HUES48 (cell line): ENCODE data around the gene DHX57.
A peak's percentile ranks its signal among the peaks of the same experiment; 100 is the strongest.

Experiments
- H3K27ac ChIP-seq: one replicate; pipeline ENCODE4 v1.7.0; 2013; ENCODE audit warnings: low read depth, low read length, inconsistent platforms
- H3K27me3 ChIP-seq: 2 replicates; pipeline ENCODE4 v1.6.1; 2013; ENCODE audit warnings: mild to moderate bottlenecking, low read length; ENCODE audit not compliant: control insufficient read depth, insufficient read depth
- H3K36me3 ChIP-seq: 2 replicates; pipeline ENCODE4 v1.6.1; 2013; ENCODE audit warnings: low read length; ENCODE audit not compliant: control insufficient read depth, insufficient read depth
- H3K4me1 ChIP-seq: 2 replicates; pipeline ENCODE4 v1.6.1; 2013; ENCODE audit warnings: mild to moderate bottlenecking, low read length; ENCODE audit not compliant: control insufficient read depth, insufficient read depth
- H3K4me3 ChIP-seq: 2 replicates; pipeline ENCODE4 v1.5.1; 2013; ENCODE audit warnings: mild to moderate bottlenecking, low read depth, low read length
- H3K9ac ChIP-seq: 2 replicates; pipeline ENCODE4 v1.6.1; 2013; ENCODE audit warnings: mild to moderate bottlenecking, low read depth, low read length, moderate library complexity
- H3K9me3 ChIP-seq: 2 replicates; pipeline ENCODE4 v1.6.1; 2013; ENCODE audit warnings: low read length; ENCODE audit not compliant: control insufficient read depth, insufficient read depth

The DHX57 gene, protein sequence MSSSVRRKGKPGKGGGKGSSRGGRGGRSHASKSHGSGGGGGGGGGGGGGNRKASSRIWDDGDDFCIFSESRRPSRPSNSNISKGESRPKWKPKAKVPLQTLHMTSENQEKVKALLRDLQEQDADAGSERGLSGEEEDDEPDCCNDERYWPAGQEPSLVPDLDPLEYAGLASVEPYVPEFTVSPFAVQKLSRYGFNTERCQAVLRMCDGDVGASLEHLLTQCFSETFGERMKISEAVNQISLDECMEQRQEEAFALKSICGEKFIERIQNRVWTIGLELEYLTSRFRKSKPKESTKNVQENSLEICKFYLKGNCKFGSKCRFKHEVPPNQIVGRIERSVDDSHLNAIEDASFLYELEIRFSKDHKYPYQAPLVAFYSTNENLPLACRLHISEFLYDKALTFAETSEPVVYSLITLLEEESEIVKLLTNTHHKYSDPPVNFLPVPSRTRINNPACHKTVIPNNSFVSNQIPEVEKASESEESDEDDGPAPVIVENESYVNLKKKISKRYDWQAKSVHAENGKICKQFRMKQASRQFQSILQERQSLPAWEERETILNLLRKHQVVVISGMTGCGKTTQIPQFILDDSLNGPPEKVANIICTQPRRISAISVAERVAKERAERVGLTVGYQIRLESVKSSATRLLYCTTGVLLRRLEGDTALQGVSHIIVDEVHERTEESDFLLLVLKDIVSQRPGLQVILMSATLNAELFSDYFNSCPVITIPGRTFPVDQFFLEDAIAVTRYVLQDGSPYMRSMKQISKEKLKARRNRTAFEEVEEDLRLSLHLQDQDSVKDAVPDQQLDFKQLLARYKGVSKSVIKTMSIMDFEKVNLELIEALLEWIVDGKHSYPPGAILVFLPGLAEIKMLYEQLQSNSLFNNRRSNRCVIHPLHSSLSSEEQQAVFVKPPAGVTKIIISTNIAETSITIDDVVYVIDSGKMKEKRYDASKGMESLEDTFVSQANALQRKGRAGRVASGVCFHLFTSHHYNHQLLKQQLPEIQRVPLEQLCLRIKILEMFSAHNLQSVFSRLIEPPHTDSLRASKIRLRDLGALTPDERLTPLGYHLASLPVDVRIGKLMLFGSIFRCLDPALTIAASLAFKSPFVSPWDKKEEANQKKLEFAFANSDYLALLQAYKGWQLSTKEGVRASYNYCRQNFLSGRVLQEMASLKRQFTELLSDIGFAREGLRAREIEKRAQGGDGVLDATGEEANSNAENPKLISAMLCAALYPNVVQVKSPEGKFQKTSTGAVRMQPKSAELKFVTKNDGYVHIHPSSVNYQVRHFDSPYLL (N-terminal part only)

DNA sequence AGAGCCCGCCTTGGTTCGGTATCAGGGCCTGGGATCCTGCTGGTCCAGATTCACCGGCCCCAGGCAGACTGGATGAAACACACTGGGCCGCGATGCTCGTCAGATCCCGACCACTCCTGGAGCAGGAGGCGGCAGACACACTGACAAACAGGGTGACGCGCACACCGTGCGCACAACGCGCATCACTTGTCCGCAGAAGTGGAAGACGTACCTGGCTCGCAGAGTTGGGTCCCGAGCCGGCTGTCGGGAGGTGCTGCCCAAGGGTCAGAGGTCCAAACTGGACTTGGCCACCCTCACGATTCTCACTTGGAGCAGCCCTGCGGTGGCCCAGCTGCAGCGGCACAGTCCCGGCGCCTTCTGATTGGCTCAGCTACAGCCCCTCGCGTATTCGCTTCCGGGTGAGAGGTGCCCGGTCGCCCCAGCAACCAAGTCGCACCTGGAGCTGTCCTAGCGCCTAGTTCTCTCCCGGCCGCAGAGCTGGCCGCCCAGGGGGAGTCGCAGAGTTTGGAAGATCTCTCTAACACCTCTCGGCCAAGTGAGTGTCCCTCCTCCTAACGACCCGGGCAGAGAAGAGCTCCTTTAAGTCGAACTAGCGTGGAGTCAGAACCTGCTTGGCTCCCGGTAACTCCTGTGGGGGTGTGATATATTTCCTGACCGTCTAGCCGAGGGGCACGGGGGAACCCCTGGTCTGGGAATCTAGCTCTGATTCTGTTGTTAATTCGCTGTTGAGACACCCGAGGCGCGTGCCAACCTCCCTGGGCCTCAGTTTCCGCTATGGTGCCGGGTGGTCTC is at the start of gene DHX57, which contains the start of gene MORN2:
DHX57 (minus strand) TSS at position 359 of the 792 bp plus-strand sequence. CDS start 7,529 bp downstream, outside the sequence.
MORN2 (plus strand) TSS at position 401 of the 792 bp plus-strand sequence.
- Histone ChIP-seq H3K4me1 (0 out of 2 replicates have a peak, but pooled peaks cover 5% of the 10 kb centered on the region), H3K9me3 (no peaks in the 10 kb centered on the region), H3K27me3 (no peaks in the 10 kb centered on the region), H3K27ac (peak within 1 kb of the TSS; percentile 39), H3K36me3 (no peaks in the 10 kb centered on the region), H3K9ac (peak within 1 kb of the TSS; percentile 80), H3K4me3 (peak within 1 kb of the TSS; percentile 99)

DNA sequence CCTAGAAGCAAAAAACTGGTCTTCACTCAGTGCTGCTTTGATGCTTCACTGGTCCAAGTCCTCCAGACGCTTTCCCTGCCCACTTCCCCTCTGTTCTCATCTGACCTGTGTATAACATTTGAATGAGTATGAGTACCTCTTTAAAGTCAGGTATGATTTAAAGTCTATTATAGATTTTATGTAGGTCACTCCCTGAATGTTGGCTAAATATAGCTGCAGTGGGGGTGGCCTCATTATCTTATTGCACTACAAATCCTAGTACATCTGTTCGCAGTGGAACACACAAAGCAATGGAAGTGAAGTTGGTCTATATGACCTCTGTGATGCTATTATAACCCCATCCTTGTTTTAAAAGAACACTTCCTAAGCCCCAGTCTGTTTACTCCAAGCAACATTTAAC is 47.2 kb upstream of the DHX57 start:
- Histone ChIP-seq H3K9ac (no peak overlapping the region), H3K36me3 (no peaks in the 10 kb centered on the region), H3K27me3 (no peaks in the 10 kb centered on the region), H3K4me1 (no peaks in the 10 kb centered on the region), H3K4me3 (no peak overlapping the region), H3K9me3 (no peaks in the 10 kb centered on the region), H3K27ac (no peak overlapping the region)

DNA sequence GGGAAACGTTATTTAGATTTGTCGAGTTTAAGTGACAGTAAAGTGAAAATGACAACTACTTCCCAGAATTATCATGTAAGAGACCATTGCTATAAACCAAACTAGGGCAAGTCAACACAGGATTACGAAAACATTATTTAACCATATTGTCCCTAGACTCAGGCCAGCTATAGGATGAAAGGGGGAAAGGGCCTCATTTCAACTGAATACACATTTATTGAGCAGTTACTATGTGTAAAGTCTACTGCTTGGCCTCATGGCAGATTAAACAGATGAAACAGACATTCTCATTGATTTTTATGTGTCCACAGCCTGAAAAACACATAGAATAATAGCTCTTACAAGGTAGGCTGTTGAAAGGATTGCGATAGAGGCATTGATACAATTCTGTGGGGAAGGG is 46.7 kb upstream of the DHX57 start:
- Histone ChIP-seq H3K27ac (no peak overlapping the region), H3K9ac (no peak overlapping the region), H3K4me1 (no peaks in the 10 kb centered on the region), H3K4me3 (no peak overlapping the region), H3K36me3 (no peaks in the 10 kb centered on the region), H3K27me3 (no peaks in the 10 kb centered on the region), H3K9me3 (no peaks in the 10 kb centered on the region)

DNA sequence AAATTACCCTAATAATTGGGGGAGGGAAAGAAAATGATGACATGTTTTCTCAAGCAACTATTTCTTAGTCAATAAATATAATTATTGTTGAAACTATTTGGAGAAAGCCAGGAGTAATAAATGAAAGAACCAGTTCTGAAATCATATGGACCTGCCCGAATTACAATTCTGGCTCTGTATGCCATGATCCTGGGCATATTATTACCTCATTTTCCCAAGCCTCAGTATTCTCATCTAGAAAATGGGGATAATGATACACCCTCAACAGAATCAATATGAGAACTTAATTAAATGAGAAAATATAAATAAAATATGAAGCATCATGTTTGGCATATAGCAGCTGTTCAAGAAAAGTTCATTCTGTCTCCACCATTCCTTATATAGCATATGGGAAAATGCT is 36.9 kb upstream of the DHX57 start:
- H3K9ac ChIP-seq: no peak overlapping the region
- H3K27ac ChIP-seq: no peak overlapping the region
- no peaks in the 10 kb centered on the region for H3K36me3 ChIP-seq
- H3K9me3 ChIP-seq: no peaks in the 10 kb centered on the region
- H3K4me3 ChIP-seq: no peak overlapping the region
- no peaks in the 10 kb centered on the region for H3K27me3 ChIP-seq
- no peaks in the 10 kb centered on the region for H3K4me1 ChIP-seq

DNA sequence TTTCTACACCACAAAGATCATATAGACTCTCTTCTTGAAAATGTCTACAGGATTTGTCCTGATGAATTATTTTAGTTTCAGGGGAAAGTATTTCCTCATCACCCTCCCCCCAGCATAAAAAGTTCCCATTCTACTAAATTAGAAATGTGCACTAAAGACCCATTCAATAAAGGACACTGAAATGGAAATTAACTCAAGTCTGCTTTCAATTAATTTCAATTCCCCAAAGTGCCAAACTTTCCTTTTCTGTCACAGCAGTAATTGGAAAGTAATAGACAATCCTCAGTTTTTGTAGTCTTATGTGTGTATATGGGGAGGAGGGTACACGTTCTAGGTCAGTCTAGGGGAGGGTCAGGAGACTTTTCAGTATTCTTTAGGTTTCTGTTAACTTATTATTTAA is 35.5 kb upstream of the DHX57 start:
- Histone ChIP-seq H3K9me3 (no peaks in the 10 kb centered on the region), H3K4me3 (no peak overlapping the region), H3K9ac (no peak overlapping the region), H3K27ac (no peak overlapping the region), H3K27me3 (no peaks in the 10 kb centered on the region), H3K4me1 (no peaks in the 10 kb centered on the region), H3K36me3 (no peaks in the 10 kb centered on the region)

DNA sequence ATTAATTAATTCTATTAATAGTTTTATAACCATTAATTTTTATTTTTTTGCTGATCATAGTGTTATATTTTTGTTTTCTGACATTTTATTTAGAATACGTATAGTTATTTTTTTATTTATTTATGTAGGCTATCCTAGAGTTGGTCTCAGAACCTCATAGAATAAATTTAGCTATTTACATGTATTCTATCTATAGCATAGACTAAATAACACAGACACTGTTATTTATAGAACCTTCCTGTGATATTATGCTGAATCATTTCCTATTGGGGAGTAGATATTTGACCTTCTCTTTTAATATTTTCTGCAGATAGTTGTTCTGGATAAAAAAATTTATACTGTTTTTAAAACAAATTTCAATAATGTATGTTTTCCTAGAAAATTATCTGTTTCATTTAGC is 34.1 kb upstream of the DHX57 start:
- H3K9me3 ChIP-seq: no peaks in the 10 kb centered on the region
- no peaks in the 10 kb centered on the region for H3K4me1 ChIP-seq
- H3K36me3 ChIP-seq: no peaks in the 10 kb centered on the region
- no peak overlapping the region for H3K4me3 ChIP-seq
- H3K9ac ChIP-seq: no peak overlapping the region
- no peaks in the 10 kb centered on the region for H3K27me3 ChIP-seq
- no peak overlapping the region for H3K27ac ChIP-seq

DNA sequence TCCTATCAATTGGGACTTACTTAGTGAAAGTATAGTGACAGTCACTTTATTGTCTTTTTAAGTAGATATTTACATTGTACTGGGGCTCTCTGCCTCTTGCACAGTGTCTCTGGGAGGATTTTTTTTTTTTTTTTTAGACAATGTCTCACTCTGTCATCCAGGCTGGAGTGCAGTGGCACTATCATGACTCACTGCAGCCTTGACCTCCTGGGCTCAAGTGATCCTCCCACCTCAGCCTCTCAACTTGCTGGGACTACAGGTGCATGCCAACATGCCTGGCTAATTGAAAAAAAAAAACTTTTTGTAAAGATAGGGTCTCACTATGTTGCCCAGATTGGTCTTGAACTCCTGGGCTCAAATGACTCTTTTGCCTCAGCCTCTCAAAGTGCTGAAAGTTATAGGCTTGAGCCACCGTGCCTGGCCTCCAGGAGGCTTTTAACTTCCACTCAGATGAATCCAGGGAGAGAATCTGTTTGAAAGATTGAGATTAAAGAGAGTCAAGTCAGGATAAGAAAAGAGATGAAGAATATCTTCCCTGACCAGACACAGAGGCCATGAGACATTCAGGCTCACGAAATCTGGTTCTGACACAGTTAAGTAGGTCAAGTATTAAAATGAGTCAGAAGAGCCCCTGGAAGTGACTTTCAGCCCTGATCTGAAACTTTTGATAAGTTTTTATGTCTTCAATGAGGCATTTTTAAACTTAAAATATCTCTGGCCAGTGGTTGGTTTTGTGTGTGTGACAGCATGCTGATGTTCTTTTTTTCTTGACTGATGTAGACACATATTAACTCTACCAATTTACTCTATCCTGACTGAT is 32.2 kb upstream of the DHX57 start:
- H3K4me1 ChIP-seq: no peaks in the 10 kb centered on the region
- no peaks in the 10 kb centered on the region for H3K9me3 ChIP-seq
- no peak overlapping the region for H3K4me3 ChIP-seq
- H3K36me3 ChIP-seq: no peaks in the 10 kb centered on the region
- H3K27me3 ChIP-seq: no peaks in the 10 kb centered on the region
- H3K9ac ChIP-seq: no peak overlapping the region
- H3K27ac ChIP-seq: no peak overlapping the region

DNA sequence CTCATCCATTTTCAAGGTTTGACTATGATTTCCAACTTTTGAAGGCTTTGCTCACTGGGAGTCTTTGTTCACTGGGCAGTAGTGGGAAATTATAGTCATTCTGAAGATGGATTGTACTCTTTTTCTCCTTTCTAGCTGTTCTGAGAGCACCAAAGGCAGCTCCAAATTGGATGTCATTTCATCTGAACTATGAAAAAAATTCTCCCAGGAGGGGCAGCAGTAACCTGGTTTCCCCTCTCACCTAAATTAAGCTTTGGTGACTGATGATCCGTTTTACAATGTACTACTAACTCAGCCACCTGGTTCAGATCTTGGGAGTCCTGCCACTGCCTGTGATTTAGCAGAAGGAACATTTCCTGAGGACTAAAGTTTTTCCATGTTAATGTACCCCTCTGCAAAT is 31.5 kb upstream of the DHX57 start:
- H3K36me3 ChIP-seq: no peaks in the 10 kb centered on the region
- H3K9me3 ChIP-seq: no peaks in the 10 kb centered on the region
- H3K4me1 ChIP-seq: no peaks in the 10 kb centered on the region
- no peak overlapping the region for H3K9ac ChIP-seq
- H3K27ac ChIP-seq: no peak overlapping the region
- no peaks in the 10 kb centered on the region for H3K27me3 ChIP-seq
- no peak overlapping the region for H3K4me3 ChIP-seq

DNA sequence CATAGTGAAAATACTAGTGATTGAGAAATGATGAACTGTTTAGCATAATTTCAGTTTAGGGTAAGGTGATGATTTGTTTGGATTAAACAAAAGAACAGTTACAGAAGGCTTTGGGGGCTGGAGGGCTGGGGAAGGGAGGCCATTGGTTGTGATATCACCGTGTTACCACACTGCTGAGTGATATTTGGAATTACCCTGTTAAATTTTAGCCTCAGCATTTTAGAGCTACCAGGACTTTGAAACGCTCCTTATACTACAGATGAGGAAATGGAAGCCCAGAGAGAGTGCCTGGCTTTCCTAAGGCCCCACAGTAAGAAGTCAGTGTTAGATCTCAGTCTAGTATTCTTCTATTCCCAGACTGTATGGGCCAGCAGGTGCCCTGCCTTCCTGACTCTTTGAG is 29.5 kb upstream of the DHX57 start:
- no peaks in the 10 kb centered on the region for H3K27me3 ChIP-seq
- no peak overlapping the region for H3K9ac ChIP-seq
- H3K4me1 ChIP-seq: no peaks in the 10 kb centered on the region
- no peaks in the 10 kb centered on the region for H3K9me3 ChIP-seq
- no peaks in the 10 kb centered on the region for H3K36me3 ChIP-seq
- H3K27ac ChIP-seq: no peak overlapping the region
- H3K4me3 ChIP-seq: no peak overlapping the region
